BJ (cell line): Measurements from ENCODE around the gene BUB1B. TPM values are rescaled to one million over a fixed set of nuclear protein-coding genes. Genes with fewer than 3 reads are reported as not detected.
"Not testable (repeated sequence)": the region's sequence is repeated elsewhere in the genome, so short reads cannot be mapped to it uniquely, and the experiment has no call there.

Experiments
- CTCF ChIA-PET: fragments of 350-600 bp; formaldehyde crosslinking; extraction: SDS; loops from one replicate; lab custom pipeline; 2021; ENCODE audit warnings: antibody characterized with exemption, inconsistent platforms; lab: Yijun Ruan, JAX
- POLR2A ChIA-PET: fragments of 300-600 bp; sonication (Branson Sonifier 250); formaldehyde crosslinking; extraction: SDS; loops from one replicate; lab custom pipeline; 2021; ENCODE audit warnings: antibody characterized with exemption; lab: Charles Lee
- DNase-seq: peaks from one replicate; pipeline ENCODE4 v3.0.0-alpha.2; 2011; ENCODE audit warnings: low read depth
- H3K27me3 ChIP-seq: 2 replicates; pipeline ENCODE4 v1.6.0; 2011; ENCODE audit warnings: low read length; ENCODE audit not compliant: control insufficient read depth, insufficient read depth
- H3K36me3 ChIP-seq: 2 replicates; pipeline ENCODE4 v1.5.1; 2011; ENCODE audit warnings: low read length; ENCODE audit not compliant: control insufficient read depth, insufficient read depth
- H3K4me3 ChIP-seq: 2 replicates; pipeline ENCODE4 v1.5.1; 2011; ENCODE audit warnings: low read depth, mild to moderate bottlenecking, control low read depth, low read length
- CTCF ChIP-seq: IDR thresholded peaks from 2 replicates; pipeline ENCODE4 v1.5.1; 2011; ENCODE audit warnings: low read depth, mild to moderate bottlenecking, control low read depth, inconsistent platforms, low read length, moderate library complexity; ENCODE audit not compliant: insufficient read depth
- polyA plus RNA-seq: library from polyadenylated mRNA; depleted of rRNA; stranded (reverse); fragments of >200 nt; gene quantifications from 2 replicates; pipeline ENCODE4 v1.2.3, GENCODE V29; 2011

BUB1B gene
- polyA plus RNA-seq, 1 experiment: 12.8 TPM

GRCh38 chr15:40134885-40135284, 26.0 kb upstream of the BUB1B start:
- no peak for DNase-seq
- H3K36me3 ChIP-seq: no peaks in the 10 kb centered on the region
- no peak for TF ChIP-seq CTCF
- ChIA-PET CTCF (no interaction called here), POLR2A (no interaction called here)
- H3K27me3 ChIP-seq: peaks cover 1% of the 10 kb centered on the region; the same call in 1 of the 2 replicates
- H3K4me3 ChIP-seq: no peak overlapping the region

- H3K27me3 ChIP-seq, POLR2A ChIA-PET, CTCF ChIA-PET, H3K36me3 ChIP-seq, H3K4me3 ChIP-seq, DNase-seq: not testable (repeated sequence)
Observed at GRCh38 chr15:40135846-40136450, 24.9 kb upstream of the BUB1B start.

- no peak for TF ChIP-seq CTCF
- POLR2A ChIA-PET: no interaction called here
- CTCF ChIA-PET: interaction anchor here (1.8 kb wide), 1 partner anchor 31 kb away, joined by 4 read pairs; no protein-coding TSS in a partner anchor
- Histone ChIP-seq H3K27me3 (peaks cover 4% of the 10 kb centered on the region; the same call in 1 of the 2 replicates), H3K36me3 (no peaks in the 10 kb centered on the region), H3K4me3 (no peak overlapping the region)
- no peak for DNase-seq
Observed at GRCh38 chr15:40136470-40137302, 24.2 kb upstream of the BUB1B start.

- H3K36me3 ChIP-seq: no peaks in the 10 kb centered on the region
- TF ChIP-seq CTCF: no peak
- DNase-seq: no peak
- no peak overlapping the region for H3K4me3 ChIP-seq
- H3K27me3 ChIP-seq: peaks cover 10% of the 10 kb centered on the region
- ChIA-PET CTCF (interaction anchor here (1.8 kb wide), 1 partner anchor 32 kb away, joined by 4 read pairs; no protein-coding TSS in a partner anchor), POLR2A (no interaction called here)
Observed at GRCh38 chr15:40137303-40138200, 23.3 kb upstream of the BUB1B start.

- H3K4me3 ChIP-seq, DNase-seq, POLR2A ChIA-PET, H3K36me3 ChIP-seq: not testable (repeated sequence)
- H3K27me3 ChIP-seq: peaks cover 11% of the 10 kb centered on the region
- CTCF ChIA-PET: interaction anchor here (1.8 kb wide), 1 partner anchor 33 kb away, joined by 4 read pairs; no protein-coding TSS in a partner anchor
Observed at GRCh38 chr15:40138201-40138570, 22.7 kb upstream of the BUB1B start.

GRCh38 chr15:40142428-40142827, 18.4 kb upstream of the BUB1B start:
- no peak for DNase-seq
- no peak for TF ChIP-seq CTCF
- peaks cover 10% of the 10 kb centered on the region for H3K27me3 ChIP-seq
- no peaks in the 10 kb centered on the region for H3K36me3 ChIP-seq
- ChIA-PET POLR2A (no interaction called here), CTCF (interaction anchor here (0.6 to 1.2 kb wide), 3 partner anchors 11 to 319 kb away, joined by 3 to 4 read pairs (median 3); no protein-coding TSS in a partner anchor)
- no peak overlapping the region for H3K4me3 ChIP-seq
